Vagina (tissue), 2 donors: ENCODE results near the gene TAF3.

ENCODE experiments used
- CTCF ChIP-seq, 3 experiments: fragments of 450-650 bp in 2 of 3; fragments of 200-600 bp in 1 of 3; sonication (generic) in 1 of 3; IDR thresholded peaks; one replicate each; pipeline ENCODE4 v1.5.1; 2017 to 2019; ENCODE audit warnings: antibody characterized with exemption in 3 of 3, mild to moderate bottlenecking in 2 of 3, moderate library complexity in 2 of 3
- POLR2A ChIP-seq, 2 donors: fragments of 450-650 bp; IDR thresholded peaks; one replicate each; pipeline ENCODE4 v1.6.1; 2017; ENCODE audit warnings: antibody characterized with exemption in 2 of 2, mild to moderate bottlenecking in 2 of 2, moderate library complexity in 2 of 2
- POLR2AphosphoS5 ChIP-seq, 2 donors: sonication (generic); formaldehyde crosslinking; IDR thresholded peaks; one replicate each; pipeline ENCODE4 v1.9.0; 2017; ENCODE audit warnings: antibody characterized with exemption in 2 of 2, mild to moderate bottlenecking in 2 of 2, low read depth in 1 of 2; ENCODE audit not compliant: insufficient read depth in 1 of 2

GRCh38 chr10:7971949-7972348 is 153.6 kb downstream of the TAF3 start:
- TF ChIP-seq CTCF (IDR thresholded peaks at IDR 0.05) (no peak), POLR2A (IDR thresholded peaks at IDR 0.05) (no peak), POLR2AphosphoS5 (IDR thresholded peaks at IDR 0.05; ENCODE audit: insufficient read depth in 1 of 2, low read depth in 1 of 2) (no peak)
